22Rv1 (cell line): Measurements from ENCODE around the gene NEMP1.
A peak's percentile ranks its signal among the peaks of the same experiment; 100 is the strongest.

Experiments used
- H3K27ac ChIP-seq: fragments of 450-650 bp; 2 replicates; pipeline ENCODE4 v1.5.1; 2017
- CTCF ChIP-seq: fragments of 450-650 bp; IDR thresholded peaks from 2 replicates; pipeline ENCODE4 v1.5.1; 2017; ENCODE audit warnings: mild to moderate bottlenecking
- ZFX ChIP-seq: fragments of 450-650 bp; IDR thresholded peaks from 2 replicates; pipeline ENCODE4 v1.6.1; 2017; ENCODE audit warnings: antibody characterized with exemption, borderline replicate concordance

The NEMP1 gene

DNA sequence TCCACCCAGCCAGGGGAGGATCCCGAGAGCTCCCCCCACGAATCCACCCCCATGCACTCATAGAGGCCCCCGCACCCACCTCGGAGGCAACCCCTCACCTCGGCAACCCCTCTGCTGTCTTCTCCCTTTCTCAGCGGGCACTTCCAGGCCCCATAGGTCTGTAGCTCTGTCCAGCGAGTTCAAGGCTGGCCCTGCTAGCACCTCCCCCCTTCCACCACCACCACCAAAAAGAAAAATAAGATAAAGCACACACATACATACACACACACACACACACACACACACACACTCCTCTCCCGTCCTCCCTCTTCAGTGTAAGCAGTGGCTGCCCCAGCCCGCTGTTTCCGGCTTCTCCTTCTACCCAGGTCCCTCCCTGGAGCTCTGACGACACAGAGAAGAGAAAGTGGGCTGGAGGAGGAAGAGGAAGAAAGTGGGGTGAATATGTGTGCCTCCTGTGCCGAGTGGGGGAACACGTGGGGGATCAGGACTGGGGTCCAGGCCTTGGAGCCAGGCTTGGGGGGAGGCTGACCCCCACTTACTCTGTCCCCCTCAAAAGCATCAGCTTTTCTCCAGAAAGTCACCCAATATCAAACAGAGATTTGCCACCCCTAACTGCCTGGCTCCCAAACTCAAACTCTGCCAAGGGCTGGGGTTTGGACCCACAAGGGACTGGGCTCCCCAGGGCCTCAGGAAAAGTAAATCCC, 32.6 kb upstream of the NEMP1 start, which contains the start of gene STAT6:
STAT6 (minus strand) TSS at position 332 of the 704 bp plus-strand sequence. CDS start 3,084 bp downstream, outside the sequence.
- H3K27ac ChIP-seq: peak within 1 kb of the TSS; percentile 99
- TF ChIP-seq ZFX (no peak), CTCF (no peak)

GRCh38 chr12:57110104-57111030, 31.8 kb upstream of the NEMP1 start:
- TF ChIP-seq ZFX (no peak), CTCF (no peak)
- peak overlapping the region; percentile 99 for H3K27ac ChIP-seq

- TF ChIP-seq ZFX (no peak), CTCF (no peak)
- peak overlapping the region; percentile 99 for H3K27ac ChIP-seq
These were observed 30.9 kb upstream of the NEMP1 start for GRCh38 chr12:57109207-57110103.

GRCh38 chr12:57107456-57108155, 29.0 kb upstream of the NEMP1 start:
- no peak overlapping the region for H3K27ac ChIP-seq

GRCh38 chr12:57106021-57106708, 27.6 kb upstream of the NEMP1 start:
- TF ChIP-seq CTCF: no peak
- TF ChIP-seq ZFX: no peak
- H3K27ac ChIP-seq: no peak overlapping the region

More at GRCh38 chr12:57107456-57108155, 29.0 kb upstream of the NEMP1 start:
- no peak for TF ChIP-seq ZFX
- no peak for TF ChIP-seq CTCF

- TF ChIP-seq ZFX: no peak
- no peak for TF ChIP-seq CTCF
- H3K27ac ChIP-seq: no peak overlapping the region
These were observed 26.6 kb upstream of the NEMP1 start for GRCh38 chr12:57105011-57105753.
